ENCODE data around the gene STIM1. TPM values are rescaled to one million over a fixed set of nuclear protein-coding genes. Genes with fewer than 3 reads are reported as not detected.

STIM1 gene
- total RNA-seq, 1 donor: 57.9 TPM

DNA sequence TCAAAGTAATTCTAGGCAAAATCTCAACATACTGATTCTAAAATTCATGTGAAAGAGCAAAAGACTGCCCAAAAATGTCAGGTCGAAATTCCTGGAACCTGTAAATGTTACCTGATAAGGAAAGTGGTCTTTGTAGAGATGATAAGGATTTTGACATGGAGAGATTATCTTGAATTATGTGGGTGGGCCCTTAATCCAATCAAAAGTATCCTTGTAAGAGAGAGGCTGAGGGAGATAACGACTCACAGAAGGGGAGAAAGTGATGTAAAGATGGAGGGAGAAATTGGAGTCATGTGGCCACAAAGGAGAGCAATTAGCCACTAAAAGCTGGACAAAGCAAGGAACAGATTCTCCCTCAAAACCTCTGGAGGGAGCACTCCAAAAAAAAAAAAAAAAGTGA, 259.7 kb downstream of the STIM1 start:
- H3K79me2 ChIP-seq (ENCODE audit: insufficient read depth, low read length): peaks cover 10% of the 10 kb centered on the region
- peaks cover 21% of the 10 kb centered on the region for H3K4me1 ChIP-seq (ENCODE audit: insufficient read depth, low read length)
- H2AFZ ChIP-seq (ENCODE audit: low read length): no peak overlapping the region
- H3K4me3 ChIP-seq (ENCODE audit: insufficient read depth, low read length): no peak overlapping the region
- DNase-seq (ENCODE audit: insufficient read length, low spot score, missing footprints): no peak
- H3K4me2 ChIP-seq (ENCODE audit: insufficient read depth, low read length): no peak overlapping the region
- TF ChIP-seq, protein P1, sequence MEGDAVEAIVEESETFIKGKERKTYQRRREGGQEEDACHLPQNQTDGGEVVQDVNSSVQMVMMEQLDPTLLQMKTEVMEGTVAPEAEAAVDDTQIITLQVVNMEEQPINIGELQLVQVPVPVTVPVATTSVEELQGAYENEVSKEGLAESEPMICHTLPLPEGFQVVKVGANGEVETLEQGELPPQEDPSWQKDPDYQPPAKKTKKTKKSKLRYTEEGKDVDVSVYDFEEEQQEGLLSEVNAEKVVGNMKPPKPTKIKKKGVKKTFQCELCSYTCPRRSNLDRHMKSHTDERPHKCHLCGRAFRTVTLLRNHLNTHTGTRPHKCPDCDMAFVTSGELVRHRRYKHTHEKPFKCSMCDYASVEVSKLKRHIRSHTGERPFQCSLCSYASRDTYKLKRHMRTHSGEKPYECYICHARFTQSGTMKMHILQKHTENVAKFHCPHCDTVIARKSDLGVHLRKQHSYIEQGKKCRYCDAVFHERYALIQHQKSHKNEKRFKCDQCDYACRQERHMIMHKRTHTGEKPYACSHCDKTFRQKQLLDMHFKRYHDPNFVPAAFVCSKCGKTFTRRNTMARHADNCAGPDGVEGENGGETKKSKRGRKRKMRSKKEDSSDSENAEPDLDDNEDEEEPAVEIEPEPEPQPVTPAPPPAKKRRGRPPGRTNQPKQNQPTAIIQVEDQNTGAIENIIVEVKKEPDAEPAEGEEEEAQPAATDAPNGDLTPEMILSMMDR (IDR thresholded peaks at IDR 0.05; ENCODE audit: extremely low read depth, low read depth, low read length): no peak
- H4K20me1 ChIP-seq (ENCODE audit: insufficient read depth, low read length): no peaks in the 10 kb centered on the region
- no peaks in the 10 kb centered on the region for H3K9me3 ChIP-seq (ENCODE audit: low read depth, low read length)
- H3K27ac ChIP-seq (ENCODE audit: low read depth, low read length): no peak overlapping the region
- no peaks in the 10 kb centered on the region for H3K27me3 ChIP-seq (ENCODE audit: insufficient read depth, low read length)
- peaks cover 21% of the 10 kb centered on the region for H3K36me3 ChIP-seq (ENCODE audit: insufficient read depth, low read length)

DNA sequence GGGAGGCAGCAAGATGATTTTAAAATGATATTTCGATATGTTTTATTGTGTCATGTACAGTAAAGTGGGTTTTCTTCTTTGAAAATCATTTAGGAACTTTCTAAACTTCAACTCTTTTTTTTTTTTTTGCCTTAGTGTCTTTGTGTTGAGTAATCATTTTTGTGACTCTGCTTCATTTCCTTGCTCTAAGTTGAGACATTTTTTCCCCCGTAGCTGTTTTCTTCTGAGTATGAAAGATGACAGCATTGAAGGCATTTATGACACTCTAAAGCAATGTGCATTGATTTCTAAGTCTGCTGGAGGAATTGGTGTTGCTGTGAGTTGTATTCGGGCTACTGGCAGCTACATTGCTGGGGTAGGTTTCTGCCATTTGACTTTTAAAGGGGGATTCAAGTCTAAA, 262.6 kb downstream of the STIM1 start:
- H3K79me2 ChIP-seq (ENCODE audit: insufficient read depth, low read length): peaks cover 14% of the 10 kb centered on the region
- H3K4me1 ChIP-seq (ENCODE audit: insufficient read depth, low read length): peaks cover 21% of the 10 kb centered on the region
- no peaks in the 10 kb centered on the region for H4K20me1 ChIP-seq (ENCODE audit: insufficient read depth, low read length)
- TF ChIP-seq, protein P1 (IDR thresholded peaks at IDR 0.05; ENCODE audit: extremely low read depth, low read depth, low read length): no peak
- DNase-seq (ENCODE audit: insufficient read length, low spot score, missing footprints): peak; percentile 45
- peaks cover 29% of the 10 kb centered on the region for H3K36me3 ChIP-seq (ENCODE audit: insufficient read depth, low read length)
- H3K27ac ChIP-seq (ENCODE audit: low read depth, low read length): peak overlapping the region; percentile 89
- no peaks in the 10 kb centered on the region for H3K27me3 ChIP-seq (ENCODE audit: insufficient read depth, low read length)
- no peaks in the 10 kb centered on the region for H3K9me3 ChIP-seq (ENCODE audit: low read depth, low read length)
- peak overlapping the region; percentile 76 for H3K4me2 ChIP-seq (ENCODE audit: insufficient read depth, low read length)
- H3K4me3 ChIP-seq (ENCODE audit: insufficient read depth, low read length): peak overlapping the region; percentile 31
- peak overlapping the region; percentile 45 for H2AFZ ChIP-seq (ENCODE audit: low read length)

DNA sequence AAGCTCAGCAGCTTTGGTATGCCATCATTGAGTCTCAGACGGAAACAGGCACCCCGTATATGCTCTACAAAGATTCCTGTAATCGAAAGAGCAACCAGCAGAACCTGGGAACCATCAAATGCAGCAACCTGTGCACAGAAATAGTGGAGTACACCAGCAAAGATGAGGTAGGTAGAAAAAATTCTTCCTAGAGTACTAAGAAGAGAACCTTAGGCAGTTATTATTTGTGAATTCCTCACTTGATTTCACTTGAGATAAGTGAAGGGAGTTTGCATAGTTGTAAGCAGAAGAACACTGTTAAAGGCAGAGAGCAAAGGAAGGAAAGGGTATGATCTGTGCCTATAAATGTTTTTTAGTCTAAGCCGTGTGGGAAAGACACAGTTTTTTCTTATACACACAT, 267.8 kb downstream of the STIM1 start:
- Histone ChIP-seq H3K36me3 (ENCODE audit: insufficient read depth, low read length) (peaks cover 49% of the 10 kb centered on the region), H3K4me3 (ENCODE audit: insufficient read depth, low read length) (no peak overlapping the region), H3K79me2 (ENCODE audit: insufficient read depth, low read length) (peaks cover 14% of the 10 kb centered on the region), H3K9me3 (ENCODE audit: low read depth, low read length) (no peaks in the 10 kb centered on the region), H3K27ac (ENCODE audit: low read depth, low read length) (no peak overlapping the region), H3K27me3 (ENCODE audit: insufficient read depth, low read length) (no peaks in the 10 kb centered on the region), H2AFZ (ENCODE audit: low read length) (no peak overlapping the region), H4K20me1 (ENCODE audit: insufficient read depth, low read length) (no peaks in the 10 kb centered on the region), H3K4me2 (ENCODE audit: insufficient read depth, low read length) (no peak overlapping the region), H3K4me1 (ENCODE audit: insufficient read depth, low read length) (peaks cover 9% of the 10 kb centered on the region)
- no peak for DNase-seq (ENCODE audit: insufficient read length, low spot score, missing footprints)
- TF ChIP-seq, protein P1 (IDR thresholded peaks at IDR 0.05; ENCODE audit: extremely low read depth, low read depth, low read length): no peak

DNA sequence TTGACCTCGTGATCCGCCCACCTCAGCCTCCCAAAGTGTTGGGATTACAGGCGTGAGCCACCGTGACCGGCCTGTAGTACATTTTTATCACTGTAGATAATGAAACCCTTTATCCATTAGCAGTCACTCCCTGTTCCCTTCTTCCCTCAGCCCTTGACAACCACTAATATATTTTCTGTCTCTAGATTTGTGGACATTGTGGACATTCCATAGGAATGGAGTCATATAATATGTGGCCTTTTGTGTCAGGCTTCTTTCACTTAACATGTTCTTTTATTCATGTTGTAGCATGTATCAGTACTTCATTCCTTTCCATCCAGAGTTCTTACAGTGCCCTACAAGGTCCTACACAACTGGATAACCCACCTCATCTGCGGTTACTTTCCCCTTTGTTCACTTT, 269.7 kb downstream of the STIM1 start:
- peaks cover 43% of the 10 kb centered on the region for H3K36me3 ChIP-seq (ENCODE audit: insufficient read depth, low read length)
- no peak overlapping the region for H3K4me2 ChIP-seq (ENCODE audit: insufficient read depth, low read length)
- no peak overlapping the region for H2AFZ ChIP-seq (ENCODE audit: low read length)
- no peak overlapping the region for H3K4me3 ChIP-seq (ENCODE audit: insufficient read depth, low read length)
- no peaks in the 10 kb centered on the region for H3K9me3 ChIP-seq (ENCODE audit: low read depth, low read length)
- peak overlapping the region; percentile 14 for H3K27ac ChIP-seq (ENCODE audit: low read depth, low read length)
- DNase-seq (ENCODE audit: insufficient read length, low spot score, missing footprints): no peak
- TF ChIP-seq, protein P1 (IDR thresholded peaks at IDR 0.05; ENCODE audit: extremely low read depth, low read depth, low read length): no peak
- H3K4me1 ChIP-seq (ENCODE audit: insufficient read depth, low read length): no peaks in the 10 kb centered on the region
- no peaks in the 10 kb centered on the region for H3K27me3 ChIP-seq (ENCODE audit: insufficient read depth, low read length)
- H3K79me2 ChIP-seq (ENCODE audit: insufficient read depth, low read length): peaks cover 4% of the 10 kb centered on the region
- no peaks in the 10 kb centered on the region for H4K20me1 ChIP-seq (ENCODE audit: insufficient read depth, low read length)

Measured in osteoblast (primary cell).